Ovary (tissue), 9 donors: Measurements from ENCODE around the gene RUSF1. TPM values are rescaled to one million over a fixed set of nuclear protein-coding genes. Genes with fewer than 3 reads are reported as not detected.

Source experiments
- DNase-seq, 5 donors: peaks; one replicate each; pipeline ENCODE4 v3.0.0-alpha.2; 2019 to 2020
- H3K27ac ChIP-seq, 2 donors: fragments of 200-600 bp; one replicate each; pipeline versions ENCODE4 v1.5.1 to v1.8.0; 2019 to 2022
- H3K27me3 ChIP-seq: fragments of 200-600 bp; one replicate; pipeline ENCODE4 v1.8.0; 2022
- H3K36me3 ChIP-seq: fragments of 200-600 bp; sonication (generic); one replicate; pipeline ENCODE4 v1.5.1; 2019
- H3K4me1 ChIP-seq: one replicate; pipeline ENCODE4 v1.8.1; 2013; ENCODE audit warnings: mild to moderate bottlenecking, moderate library complexity; ENCODE audit not compliant: insufficient read depth
- H3K4me3 ChIP-seq: fragments of 200-600 bp; sonication (generic); one replicate; pipeline ENCODE4 v1.5.1; 2017
- H3K9me3 ChIP-seq, 2 donors: fragments of 200-600 bp in 1 of 2; sonication (generic) in 1 of 2; one replicate each; pipeline versions ENCODE4 v1.5.1 to v1.8.1; 2013 to 2019; ENCODE audit warnings: mild to moderate bottlenecking in 1 of 2, moderate library complexity in 1 of 2
- CTCF ChIP-seq, 3 donors: fragments of 450-650 bp in 2 of 3; fragments of 200-600 bp in 1 of 3; IDR thresholded peaks; one replicate each; pipeline versions ENCODE4 v1.5.1 to v1.8.0; 2016 to 2022; ENCODE audit warnings: antibody characterized with exemption in 3 of 3, mild to moderate bottlenecking in 1 of 3
- EP300 ChIP-seq: sonication (generic); formaldehyde crosslinking; IDR thresholded peaks from one replicate; pipeline ENCODE4 v1.6.1; 2017; ENCODE audit warnings: antibody characterized with exemption
- POLR2A ChIP-seq: fragments of 450-650 bp; IDR thresholded peaks from one replicate; pipeline ENCODE4 v1.6.1; 2017; ENCODE audit warnings: antibody characterized with exemption, mild to moderate bottlenecking, moderate library complexity
- WGBS, 3 donors: extraction: QIAGEN DNeasy Blood & Tissue Kit in 1 of 3; methylation state at CpG; one replicate each; pipeline versions ENCODE4 v1.1.5 to v1.1.7; 2013 to 2017; 5-methylcytosine and 5-hydroxymethylcytosine counted together
- intact Hi-C, 4 donors: fragments of 100-400 bp; cut with DNase I; formaldehyde crosslinking; loops; one replicate each; pipeline versions ENCODE4 v1.11.0 to v1.15.1; 2022 to 2023
- polyA plus RNA-seq, 2 donors: library from polyadenylated mRNA; stranded (reverse); fragments of 200-250 nt in 1 of 2; fragments of 350-450 nt in 1 of 2; fragmentation: Illumina TruSeq in 1 of 2; extraction: RNeasy Lipid Tissue Mini Kit (QIAGEN cat#74804) in 1 of 2; gene quantifications; one replicate each; pipeline ENCODE4 v1.2.3, GENCODE V29; 2013 to 2014
- total RNA-seq, 7 donors: library from RNA; depleted of rRNA in 2 of 7; stranded (reverse); fragments of >200 nt in 2 of 7; fragmentation: NEBNext Ultra II Directional in 3 of 7; extraction: Animal tissue kit (Norgen Biotek cat#: 25700) in 3 of 7; gene quantifications; one replicate each; pipeline versions ENCODE4 v1.1.0 to v1.2.4, GENCODE V29; 2016 to 2023
- donor health status: DM: no; HTN: no; CAD: no; lungs with moderate emphysema.
- donor health status: DM: no; HTN: no; CAD: no.
- donor health status: Bipolar disorder and iron deficiency.
- donor health status: DM: yes; HTN: yes; CAD: no.
- donor health status: DM: no; HTN: no; CAD: no.
- donor health status: DM: yes; HTN: yes; CAD: no.

Gene RUSF1
- total and polyA plus RNA-seq, 9 donors, result 39.8 to 98.4 (median 91.2) TPM

DNA sequence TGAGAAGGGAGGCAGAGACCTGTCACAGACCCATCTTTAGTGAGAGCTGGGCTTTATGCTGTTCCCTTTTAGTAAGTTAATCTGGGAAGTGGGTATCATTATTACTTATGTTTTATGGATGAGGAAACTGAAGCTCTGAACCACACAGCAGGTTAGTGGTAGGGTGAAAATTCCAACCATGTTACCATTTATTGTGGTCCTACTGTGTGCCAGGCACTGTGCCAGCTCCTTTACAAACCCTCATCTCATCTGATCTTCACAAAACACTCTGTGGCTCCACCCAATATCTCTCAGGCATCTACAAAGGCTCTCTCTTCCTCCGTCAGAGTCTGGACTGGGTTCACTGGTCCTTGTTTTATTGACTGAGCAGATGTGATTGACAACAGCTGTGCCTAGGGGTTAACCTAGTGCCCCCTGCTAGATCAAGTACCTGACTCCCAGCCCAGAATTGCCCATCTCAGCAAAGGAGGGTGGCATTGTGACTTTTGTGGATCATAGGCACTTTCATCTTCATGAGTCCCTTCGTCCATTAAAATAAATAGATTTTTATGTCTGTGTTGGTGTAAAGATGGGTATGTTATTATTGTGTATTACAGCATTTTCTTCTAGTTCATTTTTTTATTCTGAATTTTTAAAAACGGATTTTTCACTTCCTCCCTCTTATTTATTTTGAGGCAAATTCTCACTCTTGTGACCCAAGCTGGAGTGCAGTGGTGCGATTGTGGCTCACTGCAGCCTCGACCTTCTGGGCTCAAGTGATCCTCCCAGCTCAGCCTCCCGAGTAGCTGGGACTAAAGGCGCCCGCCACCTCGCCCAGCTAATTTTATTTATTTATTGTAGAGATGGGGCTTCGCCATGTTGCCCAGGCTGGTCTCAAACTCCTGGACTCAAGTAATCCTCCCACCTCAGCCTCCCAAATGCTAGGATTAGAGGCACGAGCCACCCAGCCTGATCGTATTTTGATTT lies 33.1 kb downstream of the RUSF1 start:
- peaks cover 6% of the 10 kb centered on the region for H3K4me1 ChIP-seq
- TF ChIP-seq CTCF (IDR thresholded peaks at IDR 0.05) (no peak), EP300 (no peak), POLR2A (no peak)
- intact Hi-C loops, result no loop called here

GRCh38 chr16:31474173-31474714 lies 33.9 kb downstream of the RUSF1 start:
- Histone ChIP-seq H3K4me3 (no peak overlapping the region), H3K36me3 (no peaks in the 10 kb centered on the region), H3K4me1 (peaks cover 6% of the 10 kb centered on the region), H3K27ac (no peak overlapping the region), H3K27me3 (no peaks in the 10 kb centered on the region), H3K9me3 (no peaks in the 10 kb centered on the region)
- intact Hi-C loops, result no loop called here
- WGBS, 3 donors, result 73 to 78% (median 75%) methylated on average over 12 of the region's 12 CpGs
- TF ChIP-seq POLR2A, result no peak
- TF ChIP-seq EP300, result no peak
- no peak for TF ChIP-seq CTCF (IDR thresholded peaks at IDR 0.05)
- DNase-seq, result no peak

More for the DNA sequence above, 33.1 kb downstream of the RUSF1 start:
- H3K9me3 ChIP-seq, result no peaks in the 10 kb centered on the region
- H3K27ac ChIP-seq, result no peak overlapping the region
- 87 to 89% (median 88%) methylated on average over 12 of the region's 12 CpGs for WGBS, 3 donors
- H3K27me3 ChIP-seq, result no peaks in the 10 kb centered on the region
- no peak for DNase-seq
- no peak overlapping the region for H3K4me3 ChIP-seq
- H3K36me3 ChIP-seq, result no peaks in the 10 kb centered on the region

GRCh38 chr16:31473264-31473984 lies 34.8 kb downstream of the RUSF1 start:
- WGBS, 3 donors, result 78 to 82% (median 80%) methylated on average over 14 to 17 of the region's 17 CpGs
- Histone ChIP-seq H3K36me3 (no peaks in the 10 kb centered on the region), H3K9me3 (no peaks in the 10 kb centered on the region), H3K27me3 (no peaks in the 10 kb centered on the region), H3K27ac (peak overlapping the region; percentile 87 to 95), H3K4me1 (peaks cover 6% of the 10 kb centered on the region), H3K4me3 (peak overlapping the region; percentile 13)
- intact Hi-C loops, result no loop called here
- TF ChIP-seq EP300, result no peak
- TF ChIP-seq CTCF (IDR thresholded peaks at IDR 0.05), result no peak
- no peak for TF ChIP-seq POLR2A
- peak in 3 of 5 donors; percentile 40 to 68 (median 64) for DNase-seq

GRCh38 chr16:31472709-31473203 lies 35.4 kb downstream of the RUSF1 start:
- peak overlapping the region; percentile 87 to 95 for H3K27ac ChIP-seq
- intact Hi-C loops, result no loop called here
- peak; percentile 95 to 97 (median 97) for DNase-seq
- H3K27me3 ChIP-seq, result no peaks in the 10 kb centered on the region
- H3K4me1 ChIP-seq, result peaks cover 6% of the 10 kb centered on the region
- TF ChIP-seq EP300 (no peak), POLR2A (peak; percentile 39), CTCF (IDR thresholded peaks at IDR 0.05) (peak; percentile 59 to 84 (median 59))
- WGBS, 3 donors, result 10 to 12% (median 11%) methylated on average over 20 of the region's 20 CpGs
- H3K4me3 ChIP-seq, result peak overlapping the region; percentile 61
- H3K9me3 ChIP-seq, result no peaks in the 10 kb centered on the region
- no peaks in the 10 kb centered on the region for H3K36me3 ChIP-seq
